Liver (tissue), 9 donors: ENCODE data around the gene OR2A12. TPM values are rescaled to one million over a fixed set of nuclear protein-coding genes. Genes with fewer than 3 reads are reported as not detected.

Source experiments
- DNase-seq: peaks from one replicate; pipeline ENCODE4 v3.0.0-alpha.2; 2017; ENCODE audit warnings: low spot score
- H3K27ac ChIP-seq, 2 donors: one replicate each; pipeline ENCODE4 v1.7.0; 2013; ENCODE audit warnings: inconsistent platforms in 2 of 2, low read length in 2 of 2, control low read depth in 1 of 2, low read depth in 1 of 2, mild to moderate bottlenecking in 1 of 2
- H3K27me3 ChIP-seq, 4 donors: one replicate each; pipeline versions ENCODE4 v1.6.1 to v1.7.0; 2013; ENCODE audit warnings: low read length in 3 of 4, inconsistent platforms in 1 of 4, mild to moderate bottlenecking in 1 of 4, moderate library complexity in 1 of 4; ENCODE audit not compliant: control insufficient read depth in 4 of 4, insufficient read depth in 4 of 4
- H3K36me3 ChIP-seq, 4 donors: one replicate each; pipeline versions ENCODE4 v1.6.1 to v1.7.0; 2013; ENCODE audit warnings: low read length in 3 of 4, mild to moderate bottlenecking in 3 of 4, low read depth in 1 of 4, moderate library complexity in 1 of 4; ENCODE audit not compliant: control insufficient read depth in 4 of 4, insufficient read depth in 3 of 4
- H3K4me1 ChIP-seq, 4 donors: one replicate each; pipeline versions ENCODE4 v1.6.1 to v1.7.0; 2013; ENCODE audit warnings: low read length in 3 of 4, mild to moderate bottlenecking in 3 of 4, moderate library complexity in 1 of 4; ENCODE audit not compliant: control insufficient read depth in 4 of 4, insufficient read depth in 4 of 4
- H3K4me3 ChIP-seq, 3 donors: one replicate each; pipeline versions ENCODE4 v1.6.1 to v1.7.0; 2013; ENCODE audit warnings: low read length in 3 of 3, control low read depth in 1 of 3, low read depth in 1 of 3, mild to moderate bottlenecking in 1 of 3
- H3K9ac ChIP-seq, 2 donors: one replicate each; pipeline ENCODE4 v1.7.0; 2013; ENCODE audit warnings: low read length in 2 of 2, mild to moderate bottlenecking in 2 of 2, moderate library complexity in 2 of 2, control low read depth in 1 of 2, low read depth in 1 of 2
- H3K9me3 ChIP-seq, 4 donors: one replicate each; pipeline versions ENCODE4 v1.6.1 to v1.7.0; 2013; ENCODE audit warnings: low read length in 3 of 4; ENCODE audit not compliant: control insufficient read depth in 4 of 4
- ATF3 ChIP-seq: IDR thresholded peaks from 2 replicates; pipeline ENCODE4 v1.6.1; 2016; ENCODE audit warnings: antibody characterized with exemption
- CTCF ChIP-seq: fragments of 150-350 bp; IDR thresholded peaks from 2 replicates; pipeline ENCODE4 v1.5.1; 2017; ENCODE audit warnings: improper control_type of control experiment, low read depth, low read length; ENCODE audit not compliant: missing input control
- EGR1 ChIP-seq, 2 donors: IDR thresholded peaks; 2 replicates each; pipeline ENCODE4 v1.6.1; 2016 to 2018; ENCODE audit warnings: antibody characterized with exemption in 2 of 2, low read depth in 2 of 2
- FOXA1 ChIP-seq: IDR thresholded peaks from 2 replicates; pipeline ENCODE4 v1.6.1; 2016; ENCODE audit warnings: antibody characterized with exemption
- FOXA2 ChIP-seq: IDR thresholded peaks from 2 replicates; pipeline ENCODE4 v1.6.1; 2016; ENCODE audit warnings: antibody characterized with exemption
- GABPA ChIP-seq, 2 donors: IDR thresholded peaks in 1 of 2; conservative IDR thresholded peaks in 1 of 2; 2 replicates each; pipeline ENCODE4 v1.6.1; 2016; ENCODE audit warnings: antibody characterized with exemption in 2 of 2, mild to moderate bottlenecking in 1 of 2, moderate library complexity in 1 of 2
- JUND ChIP-seq, 2 donors: IDR thresholded peaks; 2 replicates each; pipeline ENCODE4 v1.6.1; 2016; ENCODE audit warnings: antibody characterized with exemption in 2 of 2
- MAX ChIP-seq: IDR thresholded peaks from 2 replicates; pipeline ENCODE4 v1.6.1; 2016; ENCODE audit warnings: antibody characterized with exemption
- RAD21 ChIP-seq, 2 donors: IDR thresholded peaks; 2 replicates each; pipeline ENCODE4 v1.6.1; 2016; ENCODE audit warnings: antibody characterized with exemption in 2 of 2, mild to moderate bottlenecking in 2 of 2
- REST ChIP-seq: IDR thresholded peaks from 2 replicates; pipeline ENCODE4 v1.6.1; 2016; ENCODE audit warnings: antibody characterized with exemption, mild to moderate bottlenecking
- SP1 ChIP-seq: IDR thresholded peaks from 2 replicates; pipeline ENCODE4 v1.6.1; 2018; ENCODE audit warnings: antibody characterized with exemption, mild to moderate bottlenecking
- TAF1 ChIP-seq: conservative IDR thresholded peaks from 2 replicates; pipeline ENCODE4 v1.6.1; 2016; ENCODE audit warnings: antibody characterized with exemption, mild to moderate bottlenecking
- YY1 ChIP-seq: IDR thresholded peaks from 2 replicates; pipeline ENCODE4 v1.6.1; 2016; ENCODE audit warnings: antibody characterized with exemption, mild to moderate bottlenecking
- ZBTB33 ChIP-seq: IDR thresholded peaks from 2 replicates; pipeline ENCODE4 v1.6.1; 2016; ENCODE audit warnings: antibody characterized with exemption
- WGBS: extraction: QIAGEN DNeasy Blood & Tissue Kit; methylation state at CpG from one replicate; pipeline ENCODE4 v1.1.7; 2013; 5-methylcytosine and 5-hydroxymethylcytosine counted together
- polyA plus RNA-seq, 2 donors: library from polyadenylated mRNA; stranded (reverse) in 1 of 2; unstranded in 1 of 2; fragments of 200-250 nt in 1 of 2; fragments of >200 nt in 1 of 2; fragmentation: Nextera tagmentation in 1 of 2; extraction: Ambion mirVana in 1 of 2; gene quantifications; one replicate each; pipeline versions ENCODE4 v1.2.1 to v1.2.3, GENCODE V29; 2013 to 2015
- total RNA-seq, 2 donors: library from RNA; depleted of rRNA; stranded (reverse); fragments of >200 nt; gene quantifications; one replicate each; pipeline ENCODE4 v1.2.3, GENCODE V29; 2014
- donor health status: healthy.
- donor health status: healthy.
- donor health status: healthy.
- donor health status: healthy.
- donor health status: healthy.

The OR2A12 gene
- total and polyA plus RNA-seq, 4 donors, result not detected

GRCh38 chr7:144113651-144114050 is 27.6 kb downstream of the OR2A12 start:
- TF ChIP-seq FOXA2, result no peak
- TF ChIP-seq RAD21 (IDR thresholded peaks at IDR 0.05), result no peak
- no peak for TF ChIP-seq ZBTB33
- DNase-seq, result no peak
- Histone ChIP-seq H3K27me3 (peaks cover 0 to 2% (median 0%) of the 10 kb centered on the region in 4 donors), H3K9me3 (no peaks in the 10 kb centered on the region), H3K4me1 (no peaks in the 10 kb centered on the region), H3K4me3 (no peak overlapping the region), H3K36me3 (no peaks in the 10 kb centered on the region), H3K27ac (no peak overlapping the region), H3K9ac (no peak overlapping the region)
- 43% methylated on average over 1 of the region's 1 CpG for WGBS

GRCh38 chr7:144118341-144118740 is 32.3 kb downstream of the OR2A12 start:
- H3K4me1 ChIP-seq, result no peaks in the 10 kb centered on the region
- H3K9ac ChIP-seq, result no peak overlapping the region
- no peak for DNase-seq
- no peaks in the 10 kb centered on the region for H3K36me3 ChIP-seq
- no peaks in the 10 kb centered on the region for H3K27me3 ChIP-seq
- H3K4me3 ChIP-seq, result no peak overlapping the region
- H3K9me3 ChIP-seq, result no peaks in the 10 kb centered on the region
- TF ChIP-seq TAF1 (no peak), SP1 (no peak), CTCF (no peak), YY1 (no peak), EGR1 (IDR thresholded peaks at IDR 0.05; ENCODE audit: low read depth in 2 of 2) (no peak), REST (no peak), GABPA (IDR thresholded peaks at IDR 0.05 in 1 of 2, conservative IDR thresholded peaks at IDR 0.05 in 1 of 2) (no peak), FOXA1 (no peak), ATF3 (no peak), JUND (IDR thresholded peaks at IDR 0.05) (no peak), MAX (no peak)
- no peak overlapping the region for H3K27ac ChIP-seq
- 82% methylated on average over 8 of the region's 8 CpGs for whole genome bisulfite sequencing
